ENCODE results near the gene ABI1.
A peak's percentile ranks its signal among the peaks of the same experiment; 100 is the strongest.

- TF ChIP-seq, protein P1, sequence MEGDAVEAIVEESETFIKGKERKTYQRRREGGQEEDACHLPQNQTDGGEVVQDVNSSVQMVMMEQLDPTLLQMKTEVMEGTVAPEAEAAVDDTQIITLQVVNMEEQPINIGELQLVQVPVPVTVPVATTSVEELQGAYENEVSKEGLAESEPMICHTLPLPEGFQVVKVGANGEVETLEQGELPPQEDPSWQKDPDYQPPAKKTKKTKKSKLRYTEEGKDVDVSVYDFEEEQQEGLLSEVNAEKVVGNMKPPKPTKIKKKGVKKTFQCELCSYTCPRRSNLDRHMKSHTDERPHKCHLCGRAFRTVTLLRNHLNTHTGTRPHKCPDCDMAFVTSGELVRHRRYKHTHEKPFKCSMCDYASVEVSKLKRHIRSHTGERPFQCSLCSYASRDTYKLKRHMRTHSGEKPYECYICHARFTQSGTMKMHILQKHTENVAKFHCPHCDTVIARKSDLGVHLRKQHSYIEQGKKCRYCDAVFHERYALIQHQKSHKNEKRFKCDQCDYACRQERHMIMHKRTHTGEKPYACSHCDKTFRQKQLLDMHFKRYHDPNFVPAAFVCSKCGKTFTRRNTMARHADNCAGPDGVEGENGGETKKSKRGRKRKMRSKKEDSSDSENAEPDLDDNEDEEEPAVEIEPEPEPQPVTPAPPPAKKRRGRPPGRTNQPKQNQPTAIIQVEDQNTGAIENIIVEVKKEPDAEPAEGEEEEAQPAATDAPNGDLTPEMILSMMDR (IDR thresholded peaks at IDR 0.05; ENCODE audit: low read length) = peak; percentile 13; the same call in 1 of the 2 replicates
- no peak for TF ChIP-seq EZH2 (optimal IDR thresholded peaks at IDR 0.05; ENCODE audit: low read depth, low read length)
- no peak for TF ChIP-seq EZH2phosphoT487 (IDR thresholded peaks at IDR 0.05; ENCODE audit: low read length)
Observed at GRCh38 chr10:26728957-26729356, 131.8 kb downstream of the ABI1 start.
